KOPT-K1 (cell line): ENCODE results near the gene SPAG16.
"Not testable (repeated sequence)": the region's sequence is repeated elsewhere in the genome, so short reads cannot be mapped to it uniquely, and the experiment has no call there.

Experiments used
- H3K27ac ChIP-seq: fragments of 200-600 bp; sonication (generic); 2 replicates; pipeline ENCODE4 v1.5.1; 2016; ENCODE audit warnings: antibody characterized with exemption, mild to moderate bottlenecking, low read depth, low read length; ENCODE audit not compliant: poor library complexity, severe bottlenecking
- H3K36me3 ChIP-seq: fragments of 200-600 bp; sonication (generic); 2 replicates; pipeline ENCODE4 v1.5.1; 2017; ENCODE audit warnings: antibody characterized with exemption, mild to moderate bottlenecking, low read length, moderate library complexity; ENCODE audit not compliant: insufficient read depth
- H3K9me3 ChIP-seq: fragments of 200-600 bp; sonication (generic); 2 replicates; pipeline ENCODE4 v1.5.1; 2017; ENCODE audit warnings: antibody characterized with exemption, low read length, mild to moderate bottlenecking; ENCODE audit not compliant: insufficient read depth, poor library complexity, severe bottlenecking

SPAG16 gene

GRCh38 chr2:213288913-213289700 lies 4.8 kb downstream of the SPAG16 start:
- no peak overlapping the region for H3K27ac ChIP-seq
- H3K9me3 ChIP-seq, result no peaks in the 10 kb centered on the region

GRCh38 chr2:213290501-213290900 lies 6.2 kb downstream of the SPAG16 start:
- Histone ChIP-seq H3K27ac (no peak overlapping the region), H3K36me3 (no peaks in the 10 kb centered on the region), H3K9me3 (no peaks in the 10 kb centered on the region)

More at GRCh38 chr2:213288913-213289700, 4.8 kb downstream of the SPAG16 start:
- H3K36me3 ChIP-seq, result no peaks in the 10 kb centered on the region

GRCh38 chr2:213296270-213296669 lies 12.0 kb downstream of the SPAG16 start:
- H3K36me3 ChIP-seq, result peaks cover 14% of the 10 kb centered on the region
- H3K27ac ChIP-seq, result no peak overlapping the region
- H3K9me3 ChIP-seq, result no peaks in the 10 kb centered on the region

GRCh38 chr2:213306316-213306942 lies 22.2 kb downstream of the SPAG16 start:
- Histone ChIP-seq H3K36me3 (peaks cover 34% of the 10 kb centered on the region), H3K27ac (no peak overlapping the region), H3K9me3 (peaks cover 28% of the 10 kb centered on the region)

GRCh38 chr2:213315168-213315876 lies 31.1 kb downstream of the SPAG16 start:
- Histone ChIP-seq H3K36me3 (peaks cover 16% of the 10 kb centered on the region), H3K9me3 (no peaks in the 10 kb centered on the region), H3K27ac (no peak overlapping the region)

GRCh38 chr2:213316001-213316735 lies 31.9 kb downstream of the SPAG16 start:
- Histone ChIP-seq H3K9me3 (no peaks in the 10 kb centered on the region), H3K36me3 (peaks cover 16% of the 10 kb centered on the region), H3K27ac (no peak overlapping the region)

GRCh38 chr2:213317929-213318328 lies 33.7 kb downstream of the SPAG16 start:
- Histone ChIP-seq H3K27ac (no peak overlapping the region), H3K9me3 (no peaks in the 10 kb centered on the region), H3K36me3 (peaks cover 8% of the 10 kb centered on the region)

GRCh38 chr2:213320604-213321003 lies 36.3 kb downstream of the SPAG16 start:
- Histone ChIP-seq H3K36me3 (peaks cover 8% of the 10 kb centered on the region), H3K27ac (no peak overlapping the region), H3K9me3 (no peaks in the 10 kb centered on the region)

GRCh38 chr2:213336253-213336770 lies 52.0 kb downstream of the SPAG16 start:
- H3K36me3 ChIP-seq, result no peaks in the 10 kb centered on the region
- no peak overlapping the region for H3K27ac ChIP-seq
- peaks cover 11% of the 10 kb centered on the region for H3K9me3 ChIP-seq

GRCh38 chr2:213353419-213353818 lies 69.2 kb downstream of the SPAG16 start:
- H3K36me3 ChIP-seq, result no peaks in the 10 kb centered on the region
- H3K9me3 ChIP-seq, result no peaks in the 10 kb centered on the region
- H3K27ac ChIP-seq, result no peak overlapping the region

- Histone ChIP-seq H3K36me3 (no peaks in the 10 kb centered on the region), H3K9me3 (no peaks in the 10 kb centered on the region), H3K27ac (no peak overlapping the region)
Observed at GRCh38 chr2:213376644-213377043, 92.4 kb downstream of the SPAG16 start.

GRCh38 chr2:213407027-213407426 lies 122.8 kb downstream of the SPAG16 start:
- H3K9me3 ChIP-seq, H3K36me3 ChIP-seq, H3K27ac ChIP-seq: not testable (repeated sequence)

GRCh38 chr2:213408426-213409070 lies 124.3 kb downstream of the SPAG16 start:
- not testable (repeated sequence) for H3K27ac ChIP-seq, H3K9me3 ChIP-seq, H3K36me3 ChIP-seq

GRCh38 chr2:213410687-213411086 lies 126.4 kb downstream of the SPAG16 start:
- not testable (repeated sequence) for H3K9me3 ChIP-seq, H3K27ac ChIP-seq, H3K36me3 ChIP-seq
